K562 (cell line): Measurements from ENCODE around the gene CDCA5. TPM values are rescaled to one million over a fixed set of nuclear protein-coding genes. Genes with fewer than 3 reads are reported as not detected.

Experiments
- ATAC-seq: fragments of 200-7000 bp; cut with Tn5 transposase; 3 replicates; pipeline ENCODE4 v1.9.1; 2020; ENCODE audit warnings: moderate library complexity
- BruUV-seq: library from RNA; stranded (reverse); fragments of 400-500 nt; replicated peaks from 2 replicates; lab custom pipeline; 2021; lab: Mats Ljungman, UMichigan
- CTCF ChIA-PET: fragments of 300-600 bp; formaldehyde crosslinking; extraction: SDS; loops from one replicate; lab custom pipeline; 2021; ENCODE audit warnings: low intra/inter-chr PET ratio; lab: Yijun Ruan, JAX
- POLR2A ChIA-PET: fragments of 300-600, 350-650 bp; sonication (Branson Sonifier 250); formaldehyde crosslinking; extraction: SDS; loops from one replicate; lab custom pipeline; 2021; ENCODE audit warnings: antibody characterized with exemption, inconsistent platforms; lab: Yijun Ruan, JAX
- DNase-seq, 4 experiments: peaks; one replicate each; pipeline versions ENCODE4 v3.0.0 to v3.0.0-alpha.2; 2011 to 2018; ENCODE audit warnings: low spot score in 3 of 4, mixed read lengths in 3 of 4; ENCODE audit errors: extremely low read depth in 1 of 4
- FAIRE-seq: peaks from 2 replicates; lab custom pipeline; 2011; peaks lifted over from hg19 to GRCh38; lab: Jason Lieb, UNC
- H2AFZ ChIP-seq: 2 replicates; pipeline ENCODE4 v1.6.0; 2011; ENCODE audit warnings: low read depth, low read length, control low read depth, inconsistent platforms
- H3K27ac ChIP-seq: fragments of 200-600 bp; 3 replicates; pipeline ENCODE4 v1.8.0; 2011; ENCODE audit warnings: low read depth, mild to moderate bottlenecking, control low read depth, inconsistent platforms, low read length, moderate library complexity, mixed read lengths; ENCODE audit errors: extremely low read depth
- H3K27me3 ChIP-seq, 2 experiments: fragments of 300-600 bp in 1 of 2; 2 replicates in 1 of 2; 3 replicates in 1 of 2; pipeline versions ENCODE4 v1.6.0 to v1.8.0; 2011; ENCODE audit warnings: inconsistent platforms in 2 of 2, low read length in 2 of 2, mild to moderate bottlenecking in 1 of 2, mixed read lengths in 1 of 2, moderate library complexity in 1 of 2; ENCODE audit not compliant: control insufficient read depth in 2 of 2, insufficient read depth in 2 of 2
- H3K36me3 ChIP-seq: fragments of 300-600 bp; 3 replicates; pipeline ENCODE4 v1.8.0; 2011; ENCODE audit warnings: mild to moderate bottlenecking, low read length, inconsistent platforms; ENCODE audit not compliant: control insufficient read depth, insufficient read depth
- H3K4me1 ChIP-seq, 2 experiments: fragments of 200-600 bp in 1 of 2; replicated peaks in 1 of 2; 2 replicates in 1 of 2; 3 replicates in 1 of 2; pipeline versions ENCODE4 v1.5.1 to v1.8.0; 2011; ENCODE audit warnings: inconsistent platforms in 2 of 2, low read length in 2 of 2, mild to moderate bottlenecking in 1 of 2, mixed read lengths in 1 of 2, moderate library complexity in 1 of 2; ENCODE audit not compliant: control insufficient read depth in 2 of 2, insufficient read depth in 2 of 2
- H3K4me2 ChIP-seq: 2 replicates; pipeline ENCODE4 v1.6.1; 2011; ENCODE audit warnings: low read length, control low read depth, inconsistent platforms, mixed read lengths; ENCODE audit not compliant: insufficient read depth
- H3K4me3 ChIP-seq: fragments of 200-600 bp; sonication (generic), shearing (Covaris generic); 2 replicates; pipeline ENCODE4 v1.5.1; 2016; ENCODE audit warnings: control low read depth, inconsistent platforms
- H3K79me2 ChIP-seq: fragments of 200-600 bp; 3 replicates; pipeline ENCODE4 v1.8.0; 2011; ENCODE audit warnings: low read length, inconsistent platforms; ENCODE audit not compliant: control insufficient read depth, insufficient read depth
- H3K9ac ChIP-seq, 2 experiments: 2 replicates each; pipeline versions ENCODE4 v1.6.0 to v1.6.1; 2011; ENCODE audit warnings: low read depth in 2 of 2, low read length in 2 of 2, control low read depth in 1 of 2, inconsistent platforms in 1 of 2, mild to moderate bottlenecking in 1 of 2, mixed read lengths in 1 of 2; ENCODE audit not compliant: insufficient read depth in 1 of 2
- H3K9me1 ChIP-seq: one replicate; pipeline ENCODE4 v1.6.0; 2011; ENCODE audit warnings: inconsistent platforms, mild to moderate bottlenecking, low read length, moderate library complexity; ENCODE audit not compliant: control insufficient read depth, insufficient read depth
- H3K9me3 ChIP-seq: replicated peaks from 2 replicates; pipeline ENCODE4 v1.5.1; 2011; ENCODE audit warnings: low read depth, low read length, inconsistent platforms; ENCODE audit not compliant: control insufficient read depth, insufficient read depth
- H4K20me1 ChIP-seq: replicated peaks from 2 replicates; pipeline ENCODE4 v1.6.1; 2011; ENCODE audit warnings: low read length, inconsistent platforms, mixed read lengths; ENCODE audit not compliant: control insufficient read depth, insufficient read depth
- CEBPG ChIP-seq, 3 experiments: fragments of 200-800 bp in 1 of 3; sonication (Bioruptor generic) in 1 of 3; sonication (generic) in 1 of 3; formaldehyde crosslinking in 1 of 3; IDR thresholded peaks in 2 of 3; conservative IDR thresholded peaks in 1 of 3; 2 replicates each; pipeline versions ENCODE4 v1.6.1 to v1.8.0; 2016 to 2022; ENCODE audit warnings: missing compliant biosample characterization in 2 of 3, missing genetic modification characterization in 2 of 3, mild to moderate bottlenecking in 1 of 3, missing genetic modification reagents in 1 of 3
- DNMT1 ChIP-seq: fragments of 450-650 bp; IDR thresholded peaks from 2 replicates; pipeline ENCODE4 v1.6.1; 2016; ENCODE audit warnings: antibody characterized with exemption, mild to moderate bottlenecking
- EGR1 ChIP-seq: fragments of 450-650 bp; conservative IDR thresholded peaks from 2 replicates; pipeline ENCODE4 v1.6.1; 2017; ENCODE audit warnings: mild to moderate bottlenecking
- ETV5 ChIP-seq: sonication (generic); formaldehyde crosslinking; IDR thresholded peaks from 2 replicates; pipeline ENCODE4 v1.4.0; 2020; ENCODE audit warnings: low read depth, mild to moderate bottlenecking, missing genetic modification reagents
- FOXA1 ChIP-seq: fragments of 450-650 bp; IDR thresholded peaks from 2 replicates; pipeline ENCODE4 v1.6.1; 2016; ENCODE audit warnings: mild to moderate bottlenecking, borderline replicate concordance
- KDM2B ChIP-seq: fragments of 250-450 bp; sonication (Bioruptor Pico); IDR thresholded peaks from 2 replicates; pipeline ENCODE4 v1.8.0; 2021; ENCODE audit warnings: mild to moderate bottlenecking, moderate library complexity
- MYBL2 ChIP-seq, 2 experiments: fragments of 450-650 bp in 1 of 2; sonication (generic) in 1 of 2; formaldehyde crosslinking in 1 of 2; IDR thresholded peaks; 2 replicates each; pipeline versions ENCODE4 v1.6.1 to v1.8.1; 2017 to 2022; ENCODE audit warnings: borderline replicate concordance in 1 of 2, inconsistent platforms in 1 of 2, low read depth in 1 of 2, mild to moderate bottlenecking in 1 of 2, missing genetic modification reagents in 1 of 2, moderate library complexity in 1 of 2
- NCOA1 ChIP-seq: fragments of 450-650 bp; IDR thresholded peaks from 2 replicates; pipeline ENCODE4 v1.6.1; 2016; ENCODE audit warnings: low read depth
- PCBP1 ChIP-seq: fragments of 200-400 bp; formaldehyde crosslinking; IDR thresholded peaks from 2 replicates; pipeline ENCODE4 v1.6.1; 2018; ENCODE audit warnings: mild to moderate bottlenecking, low read depth, low read length; ENCODE audit not compliant: poor library complexity, severe bottlenecking
- POLR2A ChIP-seq: fragments of 450-650 bp; conservative IDR thresholded peaks from 2 replicates; pipeline ENCODE4 v1.6.1; 2016
- POLR2AphosphoS5 ChIP-seq: IDR thresholded peaks from 2 replicates; pipeline ENCODE4 v1.6.1; 2011; ENCODE audit warnings: mild to moderate bottlenecking, low read depth, low read length, moderate library complexity; ENCODE audit not compliant: control insufficient read depth, insufficient read depth
- RBM22 ChIP-seq: fragments of 200-400 bp; formaldehyde crosslinking; IDR thresholded peaks from 2 replicates; pipeline ENCODE4 v1.6.1; 2018; ENCODE audit warnings: low read length, low read depth; ENCODE audit not compliant: poor library complexity, severe bottlenecking
- ZNF134 ChIP-seq: fragments of 250-450 bp; sonication (Bioruptor Pico); conservative IDR thresholded peaks from 2 replicates; pipeline ENCODE4 v1.4.0; 2020
- ZNF436 ChIP-seq: fragments of 250-450, 450-650 bp; sonication (Bioruptor Pico); formaldehyde crosslinking; IDR thresholded peaks from 2 replicates; pipeline ENCODE4 v1.7.0; 2020; ENCODE audit warnings: mild to moderate bottlenecking
- ZNF695 ChIP-seq: fragments of 450-650 bp; formaldehyde crosslinking; IDR thresholded peaks from 2 replicates; pipeline ENCODE4 v1.4.0; 2020; ENCODE audit warnings: mild to moderate bottlenecking, moderate library complexity
- WGBS: fragments of 100-300 bp; shearing (Covaris generic); methylation state at CpG from one replicate; pipeline ENCODE4 v1.1.6; 2016; ENCODE audit warnings: low coverage, mixed read lengths; ENCODE audit not compliant: insufficient coverage; ENCODE audit errors: missing lambda C conversion rate; 5-methylcytosine and 5-hydroxymethylcytosine counted together
- in situ Hi-C: fragments of 300-500 bp; cut with MboI; formaldehyde crosslinking; loops from 4 replicates; pipeline ENCODE4 v1.15.0; 2018; ENCODE audit warnings: inconsistent platforms, mixed read lengths
- intact Hi-C: fragments of 100-400 bp; cut with micrococcal nuclease; formaldehyde crosslinking; loops from 2 replicates; pipeline ENCODE4 v1.14.2; 2022
- polyA plus RNA-seq, 8 experiments: library from polyadenylated mRNA; depleted of rRNA in 4 of 8; stranded (reverse) in 5 of 8; unstranded in 3 of 8; fragments of >200 nt; fragmentation: Nextera tagmentation in 2 of 8; fragmentation: Illumina TruSeq in 1 of 8; extraction: Ambion mirVana in 2 of 8; extraction: Trizol in 1 of 8; gene quantifications; 2 replicates each; pipeline versions ENCODE4 v1.2.1 to v1.2.3, GENCODE V29; 2011 to 2014; ENCODE audit warnings: inconsistent platforms in 1 of 8, missing spikeins in 1 of 8
- total RNA-seq, 7 experiments: library from RNA; depleted of rRNA in 6 of 7; stranded (reverse); fragments of >200 nt in 6 of 7; fragmentation: Illumina TruSeq in 2 of 7; extraction: Trizol in 2 of 7; gene quantifications; 2 replicates each; pipeline versions ENCODE4 v1.2.1 to v1.2.3, GENCODE V29; 2011 to 2021; ENCODE audit warnings: low replicate concordance in 1 of 7
- TF ChIP-seq, protein P1 (sequence below): fragments of 250-450 bp; sonication (Bioruptor Pico); IDR thresholded peaks from 2 replicates; pipeline ENCODE4 v1.8.0; 2021; ENCODE audit warnings: moderate library complexity, mild to moderate bottlenecking, inconsistent platforms
- TF ChIP-seq, protein P2 (sequence below), 3 experiments: fragments of 200-800 bp in 1 of 3; fragments of 250-450 bp in 1 of 3; fragments of 450-650 bp in 1 of 3; sonication (Bioruptor Pico) in 1 of 3; sonication (Bioruptor generic) in 1 of 3; formaldehyde crosslinking in 1 of 3; IDR thresholded peaks; 2 replicates each; pipeline versions ENCODE4 v1.6.1 to v1.8.0; 2016 to 2022; ENCODE audit warnings: mild to moderate bottlenecking in 2 of 3, missing genetic modification characterization in 2 of 3, missing compliant biosample characterization in 1 of 3, moderate library complexity in 1 of 3

The CDCA5 gene
- total and polyA plus RNA-seq, 9 of the 15 experiments (the other 6 are each of a cell fraction or from before 2014, with no cell fraction given), result 18.9 to 94.3 (median 64.6) TPM

DNA sequence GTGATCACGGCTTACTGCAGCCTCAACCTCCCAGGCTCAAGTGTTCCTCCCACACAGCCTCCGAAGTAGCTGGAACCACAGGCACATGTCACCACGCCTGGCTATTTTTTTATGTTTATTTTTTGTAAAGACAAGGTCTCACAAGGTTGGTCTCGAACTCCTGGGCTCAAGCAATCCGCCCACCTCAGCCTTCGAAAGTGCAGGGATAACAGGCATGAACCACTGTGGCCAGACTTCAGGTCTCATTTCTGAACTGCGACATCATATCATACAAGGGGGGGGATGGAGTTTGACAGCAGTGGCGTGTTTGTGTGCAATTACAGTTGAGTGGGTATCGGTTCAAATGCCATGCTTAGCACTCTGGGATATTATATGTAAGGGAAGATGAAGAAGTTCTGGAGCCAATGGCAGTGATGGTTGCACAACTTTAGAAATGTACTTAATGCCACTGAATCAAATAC, 32.4 kb downstream of the CDCA5 start:
- no peaks in the 10 kb centered on the region; a peak in 2 of 5 replicates for H3K27me3 ChIP-seq
- peaks cover 0 to 28% of the 10 kb centered on the region in 2 experiments; a peak in 2 of 5 replicates for H3K4me1 ChIP-seq
- H3K9ac ChIP-seq, result no peak overlapping the region
- 33% methylated on average over 9 of the region's 9 CpGs for WGBS
- no peaks in the 10 kb centered on the region for H3K9me1 ChIP-seq
- no peak for DNase-seq
- ATAC-seq, result no peak; the same call in 2 of the 3 replicates
- H3K27ac ChIP-seq, result no peak overlapping the region
- H3K4me3 ChIP-seq, result no peak overlapping the region
- POLR2A ChIA-PET, result interaction anchor here (0.9 kb wide), 1 partner anchor 18 kb away, joined by 3 read pairs; no protein-coding TSS in a partner anchor
- no peaks in the 10 kb centered on the region for H4K20me1 ChIP-seq
- CTCF ChIA-PET, result no interaction called here
- H3K79me2 ChIP-seq, result no peaks in the 10 kb centered on the region
- intact Hi-C loops, result no loop called here
- no TSS peak for BruUV-seq
- H3K9me3 ChIP-seq, result no peaks in the 10 kb centered on the region
- peak; percentile 58 for FAIRE-seq
- H3K36me3 ChIP-seq, result no peaks in the 10 kb centered on the region
- no peak overlapping the region for H3K4me2 ChIP-seq
- peak overlapping the region; percentile 42; the same call in 1 of the 2 replicates for H2AFZ ChIP-seq
- in situ Hi-C loops, result no loop called here
- no peak for TF ChIP-seq RBM22
- TF ChIP-seq NCOA1, result no peak
- TF ChIP-seq POLR2A, result 0 out of 2 replicates have a peak, but pooled peaks have one; percentile 20
- no peak for TF ChIP-seq MYBL2 (IDR thresholded peaks at IDR 0.05; ENCODE audit: low read depth)
- TF ChIP-seq MYBL2 (CRISPR knock-in tag; IDR thresholded peaks at IDR 0.05; ENCODE audit: borderline replicate concordance), result no peak
- no peak for TF ChIP-seq KDM2B (CRISPR knock-in tag)
- no peak for TF ChIP-seq DNMT1
- no peak for TF ChIP-seq FOXA1
- no peak for TF ChIP-seq ZNF436 (CRISPR knock-in tag)
- TF ChIP-seq ETV5 (CRISPR knock-in tag), result no peak
- no peak for TF ChIP-seq ZNF134 (CRISPR knock-in tag)
- TF ChIP-seq POLR2AphosphoS5, result peak; percentile 63; the same call in 1 of the 2 replicates
- TF ChIP-seq, protein P1, sequence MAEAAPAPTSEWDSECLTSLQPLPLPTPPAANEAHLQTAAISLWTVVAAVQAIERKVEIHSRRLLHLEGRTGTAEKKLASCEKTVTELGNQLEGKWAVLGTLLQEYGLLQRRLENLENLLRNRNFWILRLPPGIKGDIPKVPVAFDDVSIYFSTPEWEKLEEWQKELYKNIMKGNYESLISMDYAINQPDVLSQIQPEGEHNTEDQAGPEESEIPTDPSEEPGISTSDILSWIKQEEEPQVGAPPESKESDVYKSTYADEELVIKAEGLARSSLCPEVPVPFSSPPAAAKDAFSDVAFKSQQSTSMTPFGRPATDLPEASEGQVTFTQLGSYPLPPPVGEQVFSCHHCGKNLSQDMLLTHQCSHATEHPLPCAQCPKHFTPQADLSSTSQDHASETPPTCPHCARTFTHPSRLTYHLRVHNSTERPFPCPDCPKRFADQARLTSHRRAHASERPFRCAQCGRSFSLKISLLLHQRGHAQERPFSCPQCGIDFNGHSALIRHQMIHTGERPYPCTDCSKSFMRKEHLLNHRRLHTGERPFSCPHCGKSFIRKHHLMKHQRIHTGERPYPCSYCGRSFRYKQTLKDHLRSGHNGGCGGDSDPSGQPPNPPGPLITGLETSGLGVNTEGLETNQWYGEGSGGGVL (CRISPR knock-in tag), result no peak
- TF ChIP-seq PCBP1, result no peak
- no peak for TF ChIP-seq CEBPG (CRISPR knock-in tag; IDR thresholded peaks at IDR 0.05)
- TF ChIP-seq CEBPG (tag; conservative IDR thresholded peaks at IDR 0.05 in 1 of 2, IDR thresholded peaks at IDR 0.05 in 1 of 2), result 0 out of 4 replicates have a peak, but pooled peaks of 1 of the 2 experiments have one; percentile 19
- TF ChIP-seq, protein P2, sequence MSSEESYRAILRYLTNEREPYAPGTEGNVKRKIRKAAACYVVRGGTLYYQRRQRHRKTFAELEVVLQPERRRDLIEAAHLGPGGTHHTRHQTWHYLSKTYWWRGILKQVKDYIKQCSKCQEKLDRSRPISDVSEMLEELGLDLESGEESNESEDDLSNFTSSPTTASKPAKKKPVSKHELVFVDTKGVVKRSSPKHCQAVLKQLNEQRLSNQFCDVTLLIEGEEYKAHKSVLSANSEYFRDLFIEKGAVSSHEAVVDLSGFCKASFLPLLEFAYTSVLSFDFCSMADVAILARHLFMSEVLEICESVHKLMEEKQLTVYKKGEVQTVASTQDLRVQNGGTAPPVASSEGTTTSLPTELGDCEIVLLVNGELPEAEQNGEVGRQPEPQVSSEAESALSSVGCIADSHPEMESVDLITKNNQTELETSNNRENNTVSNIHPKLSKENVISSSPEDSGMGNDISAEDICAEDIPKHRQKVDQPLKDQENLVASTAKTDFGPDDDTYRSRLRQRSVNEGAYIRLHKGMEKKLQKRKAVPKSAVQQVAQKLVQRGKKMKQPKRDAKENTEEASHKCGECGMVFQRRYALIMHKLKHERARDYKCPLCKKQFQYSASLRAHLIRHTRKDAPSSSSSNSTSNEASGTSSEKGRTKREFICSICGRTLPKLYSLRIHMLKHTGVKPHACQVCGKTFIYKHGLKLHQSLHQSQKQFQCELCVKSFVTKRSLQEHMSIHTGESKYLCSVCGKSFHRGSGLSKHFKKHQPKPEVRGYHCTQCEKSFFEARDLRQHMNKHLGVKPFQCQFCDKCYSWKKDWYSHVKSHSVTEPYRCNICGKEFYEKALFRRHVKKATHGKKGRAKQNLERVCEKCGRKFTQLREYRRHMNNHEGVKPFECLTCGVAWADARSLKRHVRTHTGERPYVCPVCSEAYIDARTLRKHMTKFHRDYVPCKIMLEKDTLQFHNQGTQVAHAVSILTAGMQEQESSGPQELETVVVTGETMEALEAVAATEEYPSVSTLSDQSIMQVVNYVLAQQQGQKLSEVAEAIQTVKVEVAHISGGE (CRISPR knock-in tag; IDR thresholded peaks at IDR 0.05), result no peak
- no peak for TF ChIP-seq ZNF695 (CRISPR knock-in tag)
- 0 out of 2 replicates have a peak, but pooled peaks have one; percentile 5 for TF ChIP-seq EGR1
